ENCODE data around the gene TRNT1. TPM values are rescaled to one million over a fixed set of nuclear protein-coding genes. Genes with fewer than 3 reads are reported as not detected.

The TRNT1 gene
- total RNA-seq (2014; rRNA removed; shearing (Covaris generic)) = 5.2 and 11.5 TPM in 2 replicates

DNA sequence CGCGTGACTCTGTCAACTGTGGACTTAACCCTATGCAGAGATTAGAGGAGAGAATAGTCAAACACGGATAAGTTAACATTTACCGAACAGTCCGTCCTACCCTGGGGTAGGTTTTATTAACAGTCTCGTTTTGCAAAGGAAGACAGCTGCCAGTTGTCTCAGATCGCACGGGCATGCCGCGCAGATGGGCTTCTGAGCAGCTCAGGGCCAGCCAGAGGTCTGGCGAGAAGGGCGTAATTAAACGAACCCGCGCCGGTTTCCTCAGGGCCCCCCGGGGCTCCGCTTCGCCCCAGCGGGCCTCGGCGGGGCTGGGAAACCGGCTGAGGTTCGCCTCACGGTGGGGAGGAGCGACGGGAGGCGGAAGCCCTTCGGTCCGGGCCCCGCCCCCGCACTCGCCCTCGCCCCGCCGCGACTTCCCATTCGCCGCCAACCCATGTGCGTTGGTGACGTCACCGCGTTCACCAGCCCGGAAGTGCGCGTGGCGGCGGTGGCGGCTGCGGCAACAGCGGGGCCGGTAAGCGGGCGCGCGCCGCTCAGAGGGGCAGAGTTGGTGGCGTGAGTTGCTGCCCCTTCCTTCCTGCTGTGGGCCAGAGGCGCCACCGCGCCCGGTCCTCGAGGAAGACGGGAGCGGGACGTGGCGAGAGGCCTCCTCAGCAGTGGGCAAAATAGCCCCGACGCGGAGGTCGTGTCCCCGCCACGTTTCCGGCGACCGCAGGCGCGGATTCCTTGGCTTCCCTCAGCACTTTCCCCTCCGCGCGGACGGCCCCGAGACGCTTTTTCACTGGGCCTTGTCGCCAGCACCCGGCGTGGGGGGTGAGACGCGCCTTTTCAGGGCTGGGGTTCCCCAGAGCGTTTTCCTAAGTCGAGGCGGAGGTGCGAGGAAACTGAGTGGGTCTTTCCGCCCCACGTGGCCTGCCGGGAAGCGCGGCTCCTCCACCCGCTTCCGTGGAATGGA, at the start of gene TRNT1:
Gene TRNT1, plus strand, starts transcription at position 464 of the 955 bp plus-strand sequence. CDS start 2,101 bp downstream, outside the sequence.
- peak; percentile 85 for DNase-seq (ENCODE audit: low read depth)

DNA sequence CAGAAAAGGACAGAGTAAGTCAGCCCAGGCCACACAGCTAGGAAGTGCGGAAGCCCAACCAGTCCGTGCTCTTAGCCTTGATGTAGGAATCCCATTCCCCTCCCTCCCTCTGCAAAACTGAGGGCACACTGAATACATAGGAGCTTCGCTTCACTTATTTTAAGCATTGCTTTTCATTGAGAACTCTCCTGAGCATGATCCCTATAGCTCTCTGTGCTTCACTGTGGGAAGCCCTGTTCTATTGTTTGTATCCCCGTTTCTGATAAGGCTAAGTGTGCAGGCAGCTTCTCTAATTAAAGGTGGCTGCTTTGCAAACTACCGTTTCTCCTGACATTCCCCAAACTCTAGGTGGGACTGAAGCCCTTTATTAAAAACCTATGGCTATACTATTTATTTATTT, 46.4 kb upstream of the TRNT1 start:
- DNase-seq (ENCODE audit: low read depth) = no peak

DNA sequence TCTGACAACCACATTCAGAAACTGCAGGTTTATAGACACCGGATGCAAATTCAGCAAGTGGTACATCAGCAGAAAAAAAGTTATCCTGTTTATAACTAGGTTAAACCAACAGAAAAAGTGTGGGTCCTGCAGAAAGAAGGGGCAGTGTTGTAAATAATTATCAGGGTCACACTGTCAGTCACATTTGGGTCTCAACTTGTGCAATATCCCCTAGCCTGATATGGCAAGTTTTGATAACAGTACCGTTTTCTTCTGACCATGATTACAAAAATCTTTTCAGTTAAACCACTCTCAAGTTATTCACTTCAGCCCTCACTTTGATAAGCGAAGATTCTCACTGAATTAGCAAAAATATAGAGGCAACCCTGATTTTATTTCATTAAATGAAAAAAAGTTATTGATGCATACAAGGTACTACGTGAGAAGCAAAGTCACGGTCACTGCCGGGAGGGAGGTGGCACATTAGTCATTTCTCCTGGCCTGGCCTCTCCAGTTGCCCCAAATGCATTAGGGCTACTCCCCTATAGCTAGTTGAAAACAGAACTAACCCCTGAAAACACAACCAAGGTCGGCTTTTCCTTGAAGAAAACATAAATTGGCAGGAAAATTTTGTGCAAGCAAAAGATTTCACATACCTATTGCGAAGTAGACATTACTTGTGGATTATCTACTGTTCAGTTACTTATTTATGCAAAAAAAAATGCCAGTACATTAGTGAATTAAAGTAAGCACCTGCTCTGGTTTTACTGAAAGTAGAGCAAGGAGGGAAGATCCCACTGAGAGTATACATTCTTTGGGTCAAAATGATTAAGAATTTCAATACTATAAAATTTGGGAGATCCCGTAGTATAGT, 45.1 kb upstream of the TRNT1 start:
- no peak for DNase-seq (ENCODE audit: low read depth)

DNA sequence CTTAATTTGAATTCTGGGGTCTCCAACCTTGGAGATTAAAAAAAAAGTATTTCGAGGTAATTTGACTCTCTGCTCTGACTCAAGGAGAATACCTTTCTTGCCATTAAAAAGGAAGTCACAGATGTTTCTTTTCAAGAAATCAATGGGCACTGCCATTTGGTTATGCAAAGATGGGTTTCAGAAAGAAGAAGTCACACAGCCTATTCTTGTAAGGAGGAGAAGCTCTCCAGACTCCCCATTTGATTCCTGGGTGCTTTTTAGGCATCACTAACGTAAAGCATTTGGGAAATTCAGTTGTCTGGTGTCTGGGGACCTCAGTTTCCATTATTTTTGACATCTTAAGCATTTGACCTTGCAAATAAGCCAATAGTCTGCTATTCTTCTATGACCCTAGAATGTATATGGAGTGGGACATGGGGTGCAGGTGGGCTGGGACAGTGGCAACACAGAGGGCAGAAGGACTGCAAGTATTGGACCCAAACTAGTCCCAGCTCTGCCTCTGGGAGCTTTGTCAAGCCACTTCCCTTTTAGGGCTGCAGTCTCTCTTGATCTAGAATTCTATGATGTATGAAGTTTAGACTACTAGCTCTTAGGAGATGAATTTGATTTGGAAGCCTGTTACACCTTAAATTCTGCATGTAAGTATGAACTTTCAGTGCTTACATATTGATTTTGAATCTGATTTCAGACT, 44.4 kb upstream of the TRNT1 start:
- no peak for DNase-seq (ENCODE audit: low read depth)

DNA sequence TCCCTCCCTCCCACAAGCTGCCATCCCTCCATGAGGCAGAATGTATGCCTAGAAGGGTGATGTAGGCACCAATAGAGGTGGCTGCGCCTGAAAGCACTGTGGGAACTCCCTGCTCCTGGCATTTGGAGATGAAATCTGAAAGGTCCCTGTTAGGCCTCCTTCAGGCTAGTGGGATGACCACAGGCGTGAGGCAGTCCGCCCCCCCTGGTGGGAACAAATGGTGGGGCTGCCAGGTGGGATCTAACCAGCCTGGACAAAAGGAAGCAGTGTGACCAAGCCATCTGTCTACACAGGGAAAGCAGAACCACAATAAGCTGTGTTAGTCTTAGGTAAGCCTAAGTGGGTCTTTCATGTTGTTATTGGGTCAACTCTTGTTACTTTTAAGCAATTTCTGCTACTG, 41.9 kb upstream of the TRNT1 start:
- DNase-seq (ENCODE audit: low read depth) = no peak

DNA sequence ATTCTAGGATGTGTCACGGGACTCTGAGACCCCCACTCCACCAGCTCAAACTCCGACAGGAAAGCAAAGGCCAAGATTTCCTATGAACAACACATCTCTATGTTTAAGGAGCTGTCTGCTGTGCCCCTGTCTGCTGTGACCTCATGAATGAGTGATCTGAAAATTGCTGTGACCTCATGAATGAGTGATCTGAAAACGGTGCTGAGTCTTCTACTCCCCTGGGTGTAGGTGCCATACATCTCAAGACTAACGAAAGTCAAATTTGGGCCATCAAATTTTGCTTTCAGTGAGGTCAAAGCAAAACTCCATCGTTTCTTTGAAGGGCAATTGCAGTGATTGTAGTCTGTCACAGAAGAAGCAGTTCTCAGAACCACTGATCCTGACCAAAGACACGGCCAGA, 41.0 kb upstream of the TRNT1 start:
- DNase-seq (ENCODE audit: low read depth) = no peak

DNA sequence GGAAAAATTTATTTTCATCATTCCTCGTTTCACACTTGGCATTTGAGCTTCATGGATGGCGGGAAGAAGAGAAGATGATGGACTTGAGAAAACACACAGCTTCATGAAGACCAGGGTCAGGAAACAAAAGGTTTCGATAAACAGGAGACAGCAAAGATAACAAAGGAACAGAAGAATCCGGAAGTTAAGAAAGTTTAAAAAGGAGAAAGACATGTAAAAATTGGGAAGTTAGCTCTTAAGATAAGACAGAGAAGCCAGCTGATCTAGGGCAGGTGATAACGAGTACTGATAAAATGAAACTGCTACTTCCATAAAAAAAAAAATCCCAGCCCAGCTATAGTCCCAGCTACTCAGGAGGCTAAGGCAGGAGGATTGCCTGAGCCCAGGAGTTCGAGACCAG, 40.5 kb upstream of the TRNT1 start:
- no peak for DNase-seq (ENCODE audit: low read depth)

DNA sequence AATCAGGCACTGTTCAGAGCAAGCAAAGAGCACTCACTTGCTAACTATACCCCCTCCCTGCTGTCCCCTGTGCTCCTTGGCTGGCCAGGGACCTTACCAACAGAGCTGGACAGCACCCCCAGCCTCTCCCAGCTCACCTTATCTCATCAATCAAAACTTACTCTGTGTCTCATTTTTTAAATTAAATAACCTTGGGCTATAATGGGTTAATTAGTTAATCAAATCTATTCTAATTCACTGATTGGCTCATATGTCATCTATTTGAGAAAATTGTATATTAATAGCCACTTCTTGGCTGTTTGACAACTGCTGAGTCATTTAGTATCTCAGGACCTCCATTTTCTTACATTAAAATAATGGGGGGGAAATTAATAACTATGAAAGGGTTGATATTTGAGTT, 39.5 kb upstream of the TRNT1 start:
- no peak for DNase-seq (ENCODE audit: low read depth)

DNA sequence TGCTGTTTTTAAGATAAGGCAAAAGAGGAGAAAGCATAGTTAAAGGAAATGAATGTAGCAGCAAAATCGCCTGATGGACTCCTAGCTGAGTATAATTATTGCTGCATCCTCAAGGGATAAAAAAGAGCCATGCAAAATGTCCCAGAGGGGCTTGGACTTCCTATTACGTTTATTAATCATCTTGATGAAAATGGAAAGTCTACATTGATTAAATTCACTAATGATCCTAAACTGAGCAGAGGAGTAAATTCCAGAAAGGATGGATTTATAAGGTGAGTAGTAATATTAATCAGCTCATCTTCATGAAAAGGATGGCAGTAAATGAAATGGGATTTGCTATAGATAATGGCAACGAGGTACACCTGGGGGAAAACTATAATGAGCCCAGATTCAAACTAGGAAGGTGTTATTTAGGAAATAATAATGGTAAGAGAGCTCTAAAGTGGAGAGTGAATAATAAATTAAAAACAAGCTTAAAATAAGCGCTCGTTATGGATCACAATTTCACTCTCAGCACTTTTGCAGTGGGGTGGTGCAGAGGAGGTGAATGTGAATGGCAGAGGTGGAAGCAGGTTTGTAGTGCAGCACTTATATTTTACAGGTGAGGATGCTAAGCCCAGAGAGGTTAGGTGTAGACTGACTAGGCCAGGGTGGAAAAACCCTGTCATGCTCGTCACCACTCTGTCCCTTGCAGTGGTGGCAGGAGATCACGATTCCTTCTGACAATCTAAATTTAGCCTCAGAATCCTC, 38.8 kb upstream of the TRNT1 start:
- no peak for DNase-seq (ENCODE audit: low read depth)

DNA sequence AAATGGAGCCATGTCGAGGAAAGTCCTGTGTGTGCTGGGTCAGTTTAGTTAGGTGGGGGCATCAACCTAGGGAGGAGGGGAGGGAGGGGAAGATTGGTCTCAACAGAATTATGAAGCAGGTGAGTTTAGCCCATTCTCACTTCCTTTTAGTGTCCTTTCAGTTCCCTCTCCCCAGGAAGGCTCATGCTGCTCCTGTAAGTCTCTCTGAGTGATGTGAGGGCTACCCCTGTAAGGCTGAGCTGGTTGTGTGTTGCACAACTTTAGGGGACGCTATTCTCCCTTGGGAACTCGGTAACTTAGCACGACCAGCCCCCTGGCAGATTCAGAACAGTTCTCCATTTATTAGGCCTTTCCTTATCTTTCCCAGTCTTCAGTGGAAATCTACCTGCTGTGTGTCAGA, 37.7 kb upstream of the TRNT1 start:
- no peak for DNase-seq (ENCODE audit: low read depth)

DNA sequence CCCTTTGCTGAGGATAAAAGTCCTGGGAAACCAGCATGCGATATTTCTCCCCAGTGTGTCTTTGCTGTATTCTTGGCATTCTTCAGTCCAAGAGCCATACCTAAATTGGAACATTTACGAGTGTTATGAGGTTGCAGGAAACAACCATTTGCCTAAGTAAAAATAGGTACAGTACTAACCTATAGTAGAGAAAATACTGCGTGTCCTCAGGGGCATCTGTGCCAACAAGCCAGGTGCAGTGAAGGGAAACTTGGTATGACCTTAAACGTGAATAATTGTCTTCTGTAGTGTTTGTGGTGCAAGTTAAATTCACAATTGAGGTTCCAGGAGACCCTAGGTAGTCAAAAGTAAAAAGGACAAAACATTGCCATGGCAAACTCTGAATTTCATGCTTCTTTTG, 28.8 kb upstream of the TRNT1 start:
- DNase-seq (ENCODE audit: low read depth) = no peak

DNA sequence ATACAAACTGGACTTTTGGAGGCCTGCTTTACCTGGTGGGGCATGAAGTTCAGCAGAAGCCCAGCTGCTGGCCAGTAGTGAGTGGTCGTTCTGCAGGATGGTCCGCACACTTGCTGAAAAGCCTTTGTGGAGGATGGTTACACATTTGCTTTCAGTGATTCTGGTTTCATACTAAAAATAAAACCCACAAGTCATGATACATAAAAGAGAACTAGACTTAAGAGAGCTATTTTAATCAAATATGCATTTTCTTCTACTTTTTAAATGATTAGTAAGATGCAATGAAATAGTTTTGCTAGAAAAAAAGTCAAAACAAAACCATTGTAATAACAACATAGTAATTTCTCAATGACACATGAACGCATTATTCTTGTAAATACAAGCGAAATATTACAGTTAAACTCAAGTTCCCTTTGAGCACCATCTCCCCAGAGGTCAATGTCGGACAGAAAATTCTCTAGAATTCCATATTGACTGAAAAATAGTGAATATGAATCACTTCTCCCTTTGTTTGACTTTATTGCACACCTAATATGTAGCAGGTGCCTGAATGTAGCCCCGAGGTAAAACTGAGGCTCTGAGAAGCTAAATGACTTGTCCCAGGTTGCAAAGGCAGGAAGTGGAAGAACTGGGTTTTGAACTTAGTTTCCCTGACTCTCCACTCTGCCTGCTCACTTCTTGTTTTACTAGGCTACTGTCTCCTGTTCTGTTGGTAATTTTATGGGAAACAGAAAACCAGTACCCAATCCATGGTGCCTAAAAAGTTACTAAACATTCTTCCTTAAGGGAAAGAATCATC, 24.9 kb upstream of the TRNT1 start:
- no peak for DNase-seq (ENCODE audit: low read depth)

DNA sequence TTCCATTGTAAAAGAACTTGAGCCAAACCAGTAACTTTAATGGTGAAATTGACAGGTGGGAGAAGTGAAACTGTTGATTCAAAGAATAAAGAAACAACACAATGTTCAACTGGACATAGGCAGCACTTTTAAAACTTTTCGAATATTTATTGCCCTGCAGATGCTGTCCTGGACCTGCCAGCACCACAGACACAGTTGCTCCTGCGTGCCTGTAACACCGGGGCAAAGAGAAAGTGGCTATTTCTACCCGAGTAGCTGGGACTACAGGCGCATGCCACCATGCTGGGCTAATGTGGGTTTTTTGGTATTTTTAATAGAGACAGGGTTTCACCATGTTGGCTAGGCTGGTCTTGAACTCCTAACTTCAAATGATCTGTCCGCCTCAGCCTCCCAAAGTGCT, 24.0 kb upstream of the TRNT1 start:
- no peak for DNase-seq (ENCODE audit: low read depth)

DNA sequence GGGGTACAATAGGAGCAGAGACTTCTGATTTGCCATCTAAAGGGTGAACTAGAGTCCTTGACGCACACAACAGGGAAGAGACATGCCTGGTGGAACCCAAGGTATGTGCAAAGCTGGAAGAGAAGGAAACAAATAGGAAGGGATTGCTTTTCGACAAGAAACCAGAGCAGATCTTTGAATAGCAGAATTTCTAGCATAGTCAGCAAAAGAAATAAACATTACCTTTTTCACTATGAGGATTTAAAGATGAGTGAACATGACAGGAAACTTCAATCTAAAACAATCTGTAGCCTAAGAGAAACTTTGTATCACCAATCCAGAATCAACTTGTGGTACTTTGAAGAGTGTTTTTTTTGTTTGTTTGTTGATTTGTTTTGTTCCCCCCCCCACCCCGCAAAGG, 21.5 kb upstream of the TRNT1 start:
- no peak for DNase-seq (ENCODE audit: low read depth)

DNA sequence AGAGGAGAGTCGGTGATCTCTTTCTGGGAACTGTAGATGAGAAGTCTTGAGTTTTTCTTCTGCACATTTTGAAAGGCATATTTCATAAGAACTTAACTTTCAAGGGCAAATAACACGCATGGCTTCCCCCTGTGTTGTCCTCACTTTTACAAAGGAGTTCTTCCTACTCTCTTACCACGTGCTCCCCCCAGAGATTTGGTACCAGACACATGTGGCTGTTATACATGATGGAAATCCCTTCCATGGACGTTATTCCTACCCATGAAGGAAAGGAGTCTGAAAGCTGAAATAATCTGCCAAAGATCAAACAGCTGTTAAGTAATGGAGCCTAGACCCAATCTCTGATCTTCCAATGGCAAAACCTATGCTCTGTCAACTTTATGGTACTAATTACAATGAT, 20.9 kb upstream of the TRNT1 start:
- no peak for DNase-seq (ENCODE audit: low read depth)

DNA sequence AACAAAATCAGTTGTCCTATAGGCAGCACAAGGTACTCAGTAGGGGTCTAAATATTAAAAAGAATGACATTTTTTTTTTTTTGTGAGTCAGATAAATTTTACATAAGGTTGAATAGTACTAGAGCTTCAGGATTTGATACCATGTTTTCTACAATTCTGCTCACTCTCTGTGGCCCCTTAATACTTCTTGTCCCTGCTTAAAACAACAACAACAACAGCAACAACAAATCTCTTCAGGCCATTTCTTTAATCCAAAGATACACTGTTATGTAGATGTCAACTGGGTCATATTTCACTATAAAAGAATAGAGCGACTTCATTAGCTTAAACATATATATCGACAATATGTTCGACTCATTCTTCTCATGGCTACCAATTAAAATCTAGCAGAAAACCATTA, 19.6 kb upstream of the TRNT1 start:
- no peak for DNase-seq (ENCODE audit: low read depth)

DNA sequence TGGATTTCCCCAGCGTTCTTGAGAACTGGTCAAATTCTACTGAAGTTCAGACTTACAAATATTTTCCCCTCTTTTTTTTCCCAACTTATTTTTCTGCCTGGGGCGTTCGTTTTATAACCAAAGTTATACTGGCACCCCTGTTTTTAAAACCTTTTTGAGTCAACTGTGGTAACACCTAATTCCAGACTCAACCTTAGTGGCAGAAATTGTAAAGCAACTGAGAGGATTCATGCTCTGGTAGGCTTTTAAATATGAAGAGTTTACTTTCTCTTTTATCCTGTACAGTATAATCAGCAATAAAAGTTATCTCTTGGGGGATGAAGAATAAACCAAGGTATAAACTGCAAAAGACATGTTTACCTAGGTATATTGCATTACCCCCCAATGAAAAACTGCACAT, 18.9 kb upstream of the TRNT1 start:
- DNase-seq (ENCODE audit: low read depth) = no peak

DNA sequence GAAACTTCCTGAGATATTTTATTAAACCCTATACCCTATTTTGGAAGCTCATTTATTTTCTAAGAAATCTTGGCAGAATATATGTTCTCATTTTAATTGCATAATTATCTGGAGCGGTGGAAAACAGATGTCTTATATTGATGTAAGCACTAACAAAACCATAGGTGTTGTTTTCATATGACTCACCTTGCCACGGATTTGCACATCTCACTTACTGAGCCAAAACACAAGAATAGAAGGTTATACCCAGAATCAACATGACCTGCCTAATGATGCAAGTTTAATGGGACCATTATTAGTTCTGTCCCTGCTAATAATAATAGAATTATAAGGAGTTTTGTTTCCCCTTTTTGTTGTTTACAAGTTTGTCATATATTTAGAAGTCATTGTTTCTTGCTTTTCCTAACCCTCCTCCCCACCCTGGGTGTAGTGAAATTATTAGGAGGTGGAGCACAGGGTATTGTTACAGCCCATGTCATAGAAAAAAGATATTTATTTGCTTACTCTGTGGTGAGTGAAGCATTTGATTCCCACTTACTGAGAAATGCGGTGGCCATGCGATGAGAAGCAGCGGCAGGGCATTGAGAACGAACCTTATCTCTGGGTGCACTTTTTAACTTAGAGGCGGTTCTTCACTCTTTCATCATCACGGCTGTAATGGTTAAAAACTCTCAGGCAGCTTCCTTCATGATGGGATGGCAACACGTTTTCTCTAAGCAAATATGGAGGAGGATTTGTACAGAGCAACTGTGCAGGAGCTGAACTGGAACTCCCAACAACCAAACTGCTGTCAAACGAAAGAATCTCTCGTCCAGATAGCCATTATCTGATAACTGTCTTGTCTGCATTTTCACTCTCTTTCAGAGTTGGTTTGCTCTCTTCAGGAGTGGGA, 17.1 kb upstream of the TRNT1 start:
- no peak for DNase-seq (ENCODE audit: low read depth)

DNA sequence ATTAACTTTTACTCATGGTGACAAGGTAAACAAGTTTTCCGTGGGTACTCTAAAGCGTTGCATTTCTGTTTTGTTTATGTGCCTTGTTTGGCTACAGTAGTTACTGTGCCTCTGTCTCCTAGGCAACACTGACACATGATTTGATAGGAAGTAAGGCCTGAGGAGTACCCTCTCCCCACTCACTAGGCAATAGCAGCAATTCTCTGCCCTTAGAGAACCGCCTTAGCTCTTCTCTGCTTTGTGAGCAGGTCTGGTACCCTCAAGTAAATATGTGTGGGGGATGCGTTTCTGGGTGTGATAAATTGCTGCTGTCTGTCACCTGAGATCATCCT, 16.5 kb upstream of the TRNT1 start, which contains the start of gene IL5RA:
Gene IL5RA, minus strand, starts transcription at position 76 of the 332 bp plus-strand sequence. CDS start 5,390 bp downstream, outside the sequence.
- peak; percentile 5 for DNase-seq (ENCODE audit: low read depth)
